ENCODE results near the gene NEURL2.
"Not testable (repeated sequence)": the region's sequence is repeated elsewhere in the genome, so short reads cannot be mapped to it uniquely, and the experiment has no call there.

- TF ChIP-seq, protein P1, sequence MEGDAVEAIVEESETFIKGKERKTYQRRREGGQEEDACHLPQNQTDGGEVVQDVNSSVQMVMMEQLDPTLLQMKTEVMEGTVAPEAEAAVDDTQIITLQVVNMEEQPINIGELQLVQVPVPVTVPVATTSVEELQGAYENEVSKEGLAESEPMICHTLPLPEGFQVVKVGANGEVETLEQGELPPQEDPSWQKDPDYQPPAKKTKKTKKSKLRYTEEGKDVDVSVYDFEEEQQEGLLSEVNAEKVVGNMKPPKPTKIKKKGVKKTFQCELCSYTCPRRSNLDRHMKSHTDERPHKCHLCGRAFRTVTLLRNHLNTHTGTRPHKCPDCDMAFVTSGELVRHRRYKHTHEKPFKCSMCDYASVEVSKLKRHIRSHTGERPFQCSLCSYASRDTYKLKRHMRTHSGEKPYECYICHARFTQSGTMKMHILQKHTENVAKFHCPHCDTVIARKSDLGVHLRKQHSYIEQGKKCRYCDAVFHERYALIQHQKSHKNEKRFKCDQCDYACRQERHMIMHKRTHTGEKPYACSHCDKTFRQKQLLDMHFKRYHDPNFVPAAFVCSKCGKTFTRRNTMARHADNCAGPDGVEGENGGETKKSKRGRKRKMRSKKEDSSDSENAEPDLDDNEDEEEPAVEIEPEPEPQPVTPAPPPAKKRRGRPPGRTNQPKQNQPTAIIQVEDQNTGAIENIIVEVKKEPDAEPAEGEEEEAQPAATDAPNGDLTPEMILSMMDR (IDR thresholded peaks at IDR 0.05): not testable (repeated sequence)
- TF ChIP-seq POLR2A (IDR thresholded peaks at IDR 0.05): not testable (repeated sequence)
Observed at GRCh38 chr20:45901332-45901731, 10.3 kb upstream of the NEURL2 start.

All from body of pancreas (tissue), 4 donors.